HepG2 (cell line): Measurements from ENCODE around the gene MLNR. TPM values are rescaled to one million over a fixed set of nuclear protein-coding genes. Genes with fewer than 3 reads are reported as not detected.
A peak's percentile ranks its signal among the peaks of the same experiment; 100 is the strongest.

Experiments
- ATAC-seq: fragments of 200-7000 bp; cut with Tn5 transposase; 3 replicates; pipeline ENCODE4 v1.9.1; 2020; ENCODE audit warnings: mild to moderate bottlenecking, moderate library complexity
- BruUV-seq: library from RNA; stranded (reverse); fragments of 400-500 nt; replicated peaks from 2 replicates; lab custom pipeline; 2021; lab: Mats Ljungman, UMichigan
- CTCF ChIA-PET: fragments of 300-600 bp; formaldehyde crosslinking; extraction: SDS; loops from one replicate; lab custom pipeline; 2021; ENCODE audit warnings: low total read pairs, inconsistent platforms, low intra/inter-chr PET ratio; lab: Yijun Ruan, JAX
- POLR2A ChIA-PET: fragments of 350-600 bp; sonication (Branson Sonifier 250); formaldehyde crosslinking; loops from one replicate; lab custom pipeline; 2020; ENCODE audit warnings: antibody characterized with exemption, inconsistent platforms; lab: Yijun Ruan, JAX
- DNase-seq: peaks from one replicate; pipeline ENCODE4 v3.0.0-alpha.2; 2015; ENCODE audit warnings: low spot score
- FAIRE-seq: peaks from 3 replicates; lab custom pipeline; 2011; peaks lifted over from hg19 to GRCh38; lab: Jason Lieb, UNC
- H2AFZ ChIP-seq: one replicate; pipeline ENCODE4 v1.6.1; 2011; ENCODE audit warnings: low read length, inconsistent platforms
- H3K27ac ChIP-seq: fragments of 300-600 bp; 3 replicates; pipeline ENCODE4 v1.8.0; 2011; ENCODE audit warnings: mixed run types, mild to moderate bottlenecking, mixed read lengths, low read length, inconsistent platforms; ENCODE audit not compliant: insufficient read depth; ENCODE audit errors: extremely low read length
- H3K27me3 ChIP-seq, 2 experiments: fragments of 200-600 bp in 1 of 2; 2 replicates in 1 of 2; 3 replicates in 1 of 2; pipeline versions ENCODE4 v1.6.0 to v1.8.0; 2011; ENCODE audit warnings: low read length in 2 of 2, mild to moderate bottlenecking in 2 of 2, moderate library complexity in 2 of 2, inconsistent platforms in 1 of 2; ENCODE audit not compliant: insufficient read depth in 2 of 2, control insufficient read depth in 1 of 2
- H3K36me3 ChIP-seq, 2 experiments: fragments of 200-600 bp in 1 of 2; replicated peaks in 1 of 2; 2 replicates in 1 of 2; 3 replicates in 1 of 2; pipeline versions ENCODE4 v1.5.1 to v1.8.0; 2011; ENCODE audit warnings: low read length in 2 of 2, inconsistent platforms in 1 of 2; ENCODE audit not compliant: insufficient read depth in 2 of 2, control insufficient read depth in 1 of 2
- H3K4me1 ChIP-seq: 2 replicates; pipeline ENCODE4 v1.5.1; 2012; ENCODE audit warnings: low read length, inconsistent platforms; ENCODE audit not compliant: insufficient read depth
- H3K4me2 ChIP-seq: 2 replicates; pipeline ENCODE4 v1.6.0; 2011; ENCODE audit warnings: low read depth, low read length, inconsistent platforms
- H3K4me3 ChIP-seq, 3 experiments: fragments of 200-600 bp in 1 of 3; sonication (generic), shearing (Covaris generic) in 1 of 3; replicated peaks in 1 of 3; 2 replicates each; pipeline ENCODE4 v1.5.1; 2011 to 2016; ENCODE audit warnings: low read length in 3 of 3, inconsistent platforms in 2 of 3, low read depth in 2 of 3, mild to moderate bottlenecking in 2 of 3, control low read depth in 1 of 3, mixed read lengths in 1 of 3; ENCODE audit not compliant: insufficient read depth in 1 of 3
- H3K79me2 ChIP-seq: one replicate; pipeline ENCODE4 v1.6.1; 2011; ENCODE audit warnings: low read length, inconsistent platforms; ENCODE audit not compliant: insufficient read depth
- H3K9ac ChIP-seq: 2 replicates; pipeline ENCODE4 v1.6.0; 2011; ENCODE audit warnings: mild to moderate bottlenecking, low read depth, low read length, inconsistent platforms; ENCODE audit not compliant: insufficient read depth
- H3K9me3 ChIP-seq: 2 replicates; pipeline ENCODE4 v1.5.1; 2012; ENCODE audit warnings: mild to moderate bottlenecking, low read length
- H4K20me1 ChIP-seq: 2 replicates; pipeline ENCODE4 v1.6.0; 2011; ENCODE audit warnings: inconsistent platforms, mild to moderate bottlenecking, low read length, moderate library complexity; ENCODE audit not compliant: insufficient read depth
- EHMT2 ChIP-seq: fragments of 200-600 bp; sonication (generic); IDR thresholded peaks from 2 replicates; pipeline ENCODE4 v1.7.0; 2017; ENCODE audit warnings: antibody characterized with exemption, low read depth, low read length, borderline replicate concordance
- HMGA1 ChIP-seq: sonication (generic); formaldehyde crosslinking; conservative IDR thresholded peaks from 2 replicates; pipeline ENCODE4 v1.4.0; 2020; ENCODE audit warnings: missing genetic modification reagents
- MAFF ChIP-seq: IDR thresholded peaks from 2 replicates; pipeline ENCODE4 v1.6.1; 2011; ENCODE audit warnings: low read depth, low read length, improper control_type of control experiment
- MAFK ChIP-seq, 2 experiments: IDR thresholded peaks in 1 of 2; conservative IDR thresholded peaks in 1 of 2; 2 replicates each; pipeline ENCODE4 v1.6.1; 2011; ENCODE audit warnings: improper control_type of control experiment in 2 of 2, low read length in 2 of 2
- PHF21A ChIP-seq: sonication (generic); formaldehyde crosslinking; IDR thresholded peaks from 2 replicates; pipeline ENCODE4 v1.5.0; 2020; ENCODE audit warnings: mild to moderate bottlenecking, missing genetic modification reagents
- POLR2A ChIP-seq, 2 experiments: IDR thresholded peaks; 2 replicates each; pipeline ENCODE4 v1.6.1; 2011; ENCODE audit warnings: low read depth in 2 of 2, low read length in 2 of 2, mild to moderate bottlenecking in 1 of 2, moderate library complexity in 1 of 2; ENCODE audit not compliant: insufficient read depth in 1 of 2
- PPARG ChIP-seq: conservative IDR thresholded peaks from 2 replicates; pipeline ENCODE4 v1.6.1; 2016; ENCODE audit warnings: missing biosample characterization, missing genetic modification reagents
- ZBTB10 ChIP-seq: sonication (generic); formaldehyde crosslinking; IDR thresholded peaks from 2 replicates; pipeline ENCODE4 v1.4.0; 2020; ENCODE audit warnings: missing genetic modification reagents, borderline replicate concordance
- ZFP36L2 ChIP-seq: sonication (generic); formaldehyde crosslinking; IDR thresholded peaks from 2 replicates; pipeline ENCODE4 v1.4.0; 2020; ENCODE audit warnings: missing genetic modification reagents
- ZNF280B ChIP-seq: sonication (generic); formaldehyde crosslinking; IDR thresholded peaks from 2 replicates; pipeline ENCODE4 v1.5.0; 2020; ENCODE audit warnings: missing genetic modification reagents, mild to moderate bottlenecking, borderline replicate concordance
- ZNF780A ChIP-seq: sonication (generic); formaldehyde crosslinking; IDR thresholded peaks from 2 replicates; pipeline ENCODE4 v1.8.0; 2022; ENCODE audit warnings: mild to moderate bottlenecking, missing genetic modification reagents, moderate library complexity
- WGBS: methylation state at CpG from one replicate; pipeline ENCODE4 v1.1.6; 2017; ENCODE audit warnings: low lambda C conversion rate; 5-methylcytosine and 5-hydroxymethylcytosine counted together
- in situ Hi-C: cut with HindIII; loops from 2 replicates; pipeline ENCODE4 v1.10.0; 2017; ENCODE audit warnings: low pct_unique_long_range_greater_than_20kb; ENCODE audit not compliant: extremely low pct_ligation_motif_present
- intact Hi-C: fragments of 100-400 bp; cut with micrococcal nuclease; formaldehyde crosslinking; loops from one replicate; pipeline ENCODE4 v1.10.0; 2022; ENCODE audit not compliant: unreplicated experiment
- polyA plus RNA-seq, 8 experiments: library from polyadenylated mRNA; depleted of rRNA in 3 of 8; stranded (reverse) in 7 of 8; unstranded in 1 of 8; fragments of >200 nt; fragmentation: Illumina TruSeq in 4 of 8; extraction: Trizol in 4 of 8; gene quantifications; 2 replicates each; pipeline versions ENCODE4 v1.2.1 to v1.2.3, GENCODE V29; 2011 to 2016; ENCODE audit warnings: low read depth in 4 of 8, missing spikeins in 1 of 8, mixed read lengths in 1 of 8; ENCODE audit not compliant: insufficient read depth in 1 of 8
- total RNA-seq, 5 experiments: library from RNA; depleted of rRNA; stranded (reverse); fragments of >200 nt; fragmentation: Illumina TruSeq; extraction: Trizol; gene quantifications; 2 replicates each; pipeline ENCODE4 v1.2.3, GENCODE V29; 2016; ENCODE audit warnings: low read depth in 1 of 5

Gene MLNR
- total and polyA plus RNA-seq, 2 of the 13 experiments (the other 11 are each of a cell fraction or from before 2014, with no cell fraction given) = 0.46 TPM; not detected in 1

GRCh38 chr13:49171359-49171758 lies 48.8 kb upstream of the MLNR start:
- H3K9ac ChIP-seq = no peak overlapping the region
- ATAC-seq = no peak
- no peaks in the 10 kb centered on the region for H3K4me1 ChIP-seq
- no peaks in the 10 kb centered on the region for H4K20me1 ChIP-seq
- in situ Hi-C loops = no loop called here
- DNase-seq = no peak
- no peaks in the 10 kb centered on the region for H3K9me3 ChIP-seq
- H3K27me3 ChIP-seq = no peaks in the 10 kb centered on the region
- H2AFZ ChIP-seq = no peak overlapping the region
- FAIRE-seq = no peak
- intact Hi-C loops = no loop called here
- POLR2A ChIA-PET = no interaction called here
- H3K36me3 ChIP-seq = peaks cover 6 to 31% of the 10 kb centered on the region in 2 experiments
- H3K4me2 ChIP-seq = no peak overlapping the region
- no peak overlapping the region for H3K27ac ChIP-seq
- TF ChIP-seq MAFF = peak; percentile 99
- peak; percentile 99 to 100 for TF ChIP-seq MAFK (conservative IDR thresholded peaks at IDR 0.05 in 1 of 2, IDR thresholded peaks at IDR 0.05 in 1 of 2; ENCODE audit: low read length in 2 of 2)
- no peak for TF ChIP-seq ZNF780A (CRISPR knock-in tag)
- TF ChIP-seq PPARG (CRISPR knock-in tag) = no peak
- TF ChIP-seq PHF21A = no peak
- TF ChIP-seq EHMT2 = no peak
- BruUV-seq = no TSS peak
- CTCF ChIA-PET = no interaction called here
- no peaks in the 10 kb centered on the region for H3K79me2 ChIP-seq
- no peak overlapping the region for H3K4me3 ChIP-seq

GRCh38 chr13:49183672-49184325 lies 36.3 kb upstream of the MLNR start:
- no peak for FAIRE-seq
- no peak for TF ChIP-seq POLR2A (IDR thresholded peaks at IDR 0.05; ENCODE audit: insufficient read depth in 1 of 2, low read depth in 2 of 2, low read length in 2 of 2)
- no peak for TF ChIP-seq ZNF280B (CRISPR knock-in tag)
- TF ChIP-seq ZFP36L2 (CRISPR knock-in tag) = no peak
- TF ChIP-seq HMGA1 (CRISPR knock-in tag) = no peak
- TF ChIP-seq ZBTB10 (CRISPR knock-in tag) = no peak

More at GRCh38 chr13:49183672-49184325, 36.3 kb upstream of the MLNR start:
- WGBS = 93% methylated on average over 1 of the region's 1 CpG
- H4K20me1 ChIP-seq = no peaks in the 10 kb centered on the region
- no peak overlapping the region for H3K27ac ChIP-seq
- H3K79me2 ChIP-seq = no peaks in the 10 kb centered on the region
- H3K4me3 ChIP-seq = no peak overlapping the region
- in situ Hi-C loops (no loop called here), intact Hi-C loops (no loop called here)
- H3K4me1 ChIP-seq = no peaks in the 10 kb centered on the region
- H3K9me3 ChIP-seq = no peaks in the 10 kb centered on the region
- POLR2A ChIA-PET = no interaction called here
- BruUV-seq = no TSS peak
- no peak overlapping the region for H2AFZ ChIP-seq
- no peaks in the 10 kb centered on the region for H3K27me3 ChIP-seq
- peaks cover 7 to 65% of the 10 kb centered on the region in 2 experiments for H3K36me3 ChIP-seq
- H3K9ac ChIP-seq = no peak overlapping the region
- CTCF ChIA-PET = no interaction called here
- no peak for ATAC-seq
- no peak overlapping the region for H3K4me2 ChIP-seq
- no peak for DNase-seq
